Large intestine (tissue), 3 donors: Measurements from ENCODE around the gene DCLK1. TPM values are rescaled to one million over a fixed set of nuclear protein-coding genes. Genes with fewer than 3 reads are reported as not detected.
A peak's percentile ranks its signal among the peaks of the same experiment; 100 is the strongest.
"Not testable (repeated sequence)": the region's sequence is repeated elsewhere in the genome, so short reads cannot be mapped to it uniquely, and the experiment has no call there.

ENCODE experiments used
- DNase-seq, 2 donors: peaks; one replicate each; pipeline versions ENCODE4 v3.0.0 to v3.0.0-alpha.2; 2013
- H3K27ac ChIP-seq: one replicate; pipeline ENCODE4 v1.5.1; 2013; ENCODE audit warnings: low read length
- H3K27me3 ChIP-seq: 2 replicates; pipeline ENCODE4 v1.6.1; 2013; ENCODE audit warnings: low read length; ENCODE audit not compliant: control insufficient read depth, insufficient read depth
- H3K36me3 ChIP-seq: 2 replicates; pipeline ENCODE4 v1.6.1; 2013; ENCODE audit warnings: low read length; ENCODE audit not compliant: control insufficient read depth, insufficient read depth
- H3K4me1 ChIP-seq: one replicate; pipeline ENCODE4 v1.6.1; 2013; ENCODE audit warnings: low read length; ENCODE audit not compliant: control insufficient read depth, insufficient read depth
- H3K4me3 ChIP-seq: one replicate; pipeline ENCODE4 v1.5.1; 2013; ENCODE audit warnings: low read length
- H3K9me3 ChIP-seq: one replicate; pipeline ENCODE4 v1.6.1; 2013; ENCODE audit warnings: mild to moderate bottlenecking, low read depth, low read length, moderate library complexity; ENCODE audit not compliant: control insufficient read depth
- WGBS: methylation state at CpG from one replicate; pipeline ENCODE4 v1.1.5; 2013; ENCODE audit warnings: low lambda C conversion rate; ENCODE audit not compliant: insufficient coverage; 5-methylcytosine and 5-hydroxymethylcytosine counted together
- polyA plus RNA-seq: library from polyadenylated mRNA; unstranded; fragments of 120-200 nt; gene quantifications from one replicate; pipeline ENCODE4 v1.2.1, GENCODE V29; 2013

DCLK1 gene
- polyA plus RNA-seq, 1 donor, result 12.2 TPM

DNA sequence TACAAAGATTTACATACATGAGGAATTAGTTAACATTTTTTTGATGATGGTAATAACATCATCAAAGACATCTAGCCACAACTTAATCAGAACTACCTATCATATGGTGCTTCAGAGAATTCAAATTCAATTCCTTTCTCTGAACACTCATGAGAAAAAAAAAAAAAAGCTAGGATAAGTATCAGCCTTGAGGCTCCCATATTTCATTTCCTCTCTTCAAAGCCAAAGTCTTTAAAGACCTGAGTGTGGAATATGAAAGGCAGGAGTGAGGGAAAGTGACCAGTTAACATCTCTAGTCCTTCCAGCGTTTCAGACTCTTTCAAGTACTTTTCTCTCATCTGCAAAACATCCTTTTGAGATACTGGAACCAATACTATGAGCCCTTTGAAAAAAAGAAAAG lies 137.5 kb downstream of the DCLK1 start:
- no peaks in the 10 kb centered on the region for H3K36me3 ChIP-seq
- no peaks in the 10 kb centered on the region for H3K27me3 ChIP-seq
- no CpG with 5 or more reads among the region's 1 CpG for WGBS
- H3K27ac ChIP-seq, result no peak overlapping the region
- no peaks in the 10 kb centered on the region for H3K4me1 ChIP-seq
- DNase-seq, result no peak
- no peaks in the 10 kb centered on the region for H3K9me3 ChIP-seq
- no peak overlapping the region for H3K4me3 ChIP-seq

DNA sequence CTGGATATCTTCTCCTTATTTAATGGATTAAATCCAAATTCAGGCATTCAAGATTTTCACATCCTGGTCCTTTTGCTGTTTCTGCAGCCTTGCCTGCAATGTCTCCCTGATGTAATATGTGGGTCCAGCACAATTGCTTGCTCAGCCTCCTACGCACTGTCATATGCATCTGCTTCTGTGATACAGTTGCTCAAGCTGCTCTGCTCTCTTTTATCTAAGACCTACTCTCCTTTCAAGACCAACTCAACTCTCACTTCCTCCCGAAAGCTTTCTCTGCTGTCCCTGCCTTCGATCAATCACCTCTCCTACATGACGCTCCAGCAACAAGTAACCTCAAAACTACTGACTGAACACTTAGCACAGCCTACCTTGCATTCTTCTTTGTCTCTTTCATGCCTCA lies 138.2 kb downstream of the DCLK1 start:
- Histone ChIP-seq H3K4me3 (no peak overlapping the region), H3K4me1 (no peaks in the 10 kb centered on the region), H3K36me3 (no peaks in the 10 kb centered on the region), H3K9me3 (no peaks in the 10 kb centered on the region), H3K27ac (no peak overlapping the region), H3K27me3 (no peaks in the 10 kb centered on the region)
- 93% methylated on average over 3 of the region's 4 CpGs for WGBS
- DNase-seq, result no peak

DNA sequence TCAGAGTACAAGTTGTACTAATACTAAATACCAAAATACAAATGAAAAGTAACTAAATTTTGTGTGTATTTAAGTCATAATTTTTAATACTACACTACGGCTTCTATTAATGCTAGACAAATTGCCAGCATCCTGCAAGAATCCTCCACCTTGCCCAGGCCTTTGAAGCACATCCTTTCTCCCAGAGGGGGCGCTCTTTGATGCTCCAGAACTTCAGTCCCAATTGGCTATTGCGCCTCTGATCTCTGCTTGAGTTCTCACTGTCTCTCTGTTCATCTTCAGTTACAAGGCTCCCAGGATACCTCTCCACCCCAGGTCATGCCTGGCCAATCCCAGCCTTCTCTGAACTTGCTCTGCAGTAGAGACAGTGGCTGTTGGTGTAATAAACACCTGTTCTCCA lies 141.0 kb downstream of the DCLK1 start:
- Histone ChIP-seq H3K36me3 (no peaks in the 10 kb centered on the region), H3K27me3 (no peaks in the 10 kb centered on the region), H3K4me3 (no peak overlapping the region), H3K27ac (no peak overlapping the region), H3K4me1 (no peaks in the 10 kb centered on the region), H3K9me3 (no peaks in the 10 kb centered on the region)
- 100% methylated on average over 1 of the region's 3 CpGs for WGBS
- DNase-seq, result no peak

DNA sequence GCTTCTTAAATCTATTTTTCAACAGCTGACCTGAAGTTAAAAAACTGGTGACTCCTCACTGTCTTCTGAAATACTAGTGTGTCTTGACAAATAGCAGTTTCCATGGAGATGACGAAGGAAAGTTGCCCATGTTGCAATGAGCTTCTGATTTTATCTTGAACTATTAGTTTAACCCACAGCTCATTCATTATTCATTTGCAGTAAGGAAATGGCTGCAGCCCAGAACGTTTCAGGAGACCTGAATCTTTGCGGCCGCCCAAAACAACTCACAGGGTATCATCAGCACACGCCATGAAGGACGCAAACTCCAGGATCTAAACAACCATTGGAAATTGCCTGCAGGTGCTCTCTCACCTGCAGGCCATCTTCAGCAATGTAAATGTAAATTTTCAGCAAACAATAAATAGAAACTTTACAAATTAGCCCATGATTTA lies 142.5 kb downstream of the DCLK1 start:
- H3K27ac ChIP-seq, result no peak overlapping the region
- no peaks in the 10 kb centered on the region for H3K36me3 ChIP-seq
- no peaks in the 10 kb centered on the region for H3K4me1 ChIP-seq
- DNase-seq, result no peak
- WGBS, result 43% methylated on average over 1 of the region's 6 CpGs
- H3K4me3 ChIP-seq, result no peak overlapping the region
- no peaks in the 10 kb centered on the region for H3K9me3 ChIP-seq
- H3K27me3 ChIP-seq, result no peaks in the 10 kb centered on the region

DNA sequence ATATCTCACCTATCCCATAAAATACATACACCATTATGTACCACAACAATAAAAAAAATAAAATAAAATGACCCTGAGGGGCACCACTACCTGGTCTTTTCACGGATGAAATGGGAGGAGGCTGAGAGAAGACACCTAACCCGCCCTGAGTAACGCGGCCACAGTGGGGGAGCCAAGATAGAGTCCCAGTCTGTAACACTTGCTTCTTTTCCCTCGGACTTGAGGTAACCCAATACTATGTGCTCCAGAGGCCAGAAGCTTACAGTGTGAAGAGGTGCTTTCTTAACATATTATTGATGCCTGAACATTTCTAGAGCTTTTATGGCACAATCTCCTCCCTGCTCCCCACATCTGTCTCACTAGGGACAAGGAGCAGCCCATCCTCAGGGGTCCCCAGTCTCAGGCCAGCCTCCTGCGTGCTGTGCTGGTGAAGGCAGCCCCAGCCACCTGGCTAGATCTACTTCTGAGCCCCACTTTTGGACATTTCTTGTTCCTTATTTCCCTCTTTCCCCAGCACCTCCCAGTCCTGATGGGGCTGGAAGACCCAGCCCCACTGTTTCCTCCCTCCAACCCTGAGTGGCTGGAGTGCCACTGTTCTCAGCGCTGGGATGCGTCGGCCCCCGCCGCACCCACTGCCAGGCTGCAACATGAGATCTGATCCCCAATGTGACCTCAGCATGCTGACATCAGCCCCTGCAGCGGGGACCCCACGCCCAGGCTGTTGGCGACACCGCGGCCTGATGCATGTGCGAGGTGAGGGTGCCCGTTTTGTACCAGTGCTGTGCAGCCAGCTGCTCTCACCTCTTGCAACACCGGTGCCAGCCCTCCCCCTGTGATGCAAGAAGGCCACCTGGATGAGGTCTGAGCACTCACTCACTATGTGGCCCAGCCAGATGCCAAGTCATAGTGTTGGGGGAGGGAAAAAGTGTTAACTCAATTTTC lies 143.3 kb downstream of the DCLK1 start:
- no peaks in the 10 kb centered on the region for H3K9me3 ChIP-seq
- no peaks in the 10 kb centered on the region for H3K27me3 ChIP-seq
- no peak overlapping the region for H3K4me3 ChIP-seq
- no peaks in the 10 kb centered on the region for H3K4me1 ChIP-seq
- H3K36me3 ChIP-seq, result no peaks in the 10 kb centered on the region
- no peak overlapping the region for H3K27ac ChIP-seq
- DNase-seq, result no peak
- WGBS, result 100% methylated on average over 1 of the region's 19 CpGs

DNA sequence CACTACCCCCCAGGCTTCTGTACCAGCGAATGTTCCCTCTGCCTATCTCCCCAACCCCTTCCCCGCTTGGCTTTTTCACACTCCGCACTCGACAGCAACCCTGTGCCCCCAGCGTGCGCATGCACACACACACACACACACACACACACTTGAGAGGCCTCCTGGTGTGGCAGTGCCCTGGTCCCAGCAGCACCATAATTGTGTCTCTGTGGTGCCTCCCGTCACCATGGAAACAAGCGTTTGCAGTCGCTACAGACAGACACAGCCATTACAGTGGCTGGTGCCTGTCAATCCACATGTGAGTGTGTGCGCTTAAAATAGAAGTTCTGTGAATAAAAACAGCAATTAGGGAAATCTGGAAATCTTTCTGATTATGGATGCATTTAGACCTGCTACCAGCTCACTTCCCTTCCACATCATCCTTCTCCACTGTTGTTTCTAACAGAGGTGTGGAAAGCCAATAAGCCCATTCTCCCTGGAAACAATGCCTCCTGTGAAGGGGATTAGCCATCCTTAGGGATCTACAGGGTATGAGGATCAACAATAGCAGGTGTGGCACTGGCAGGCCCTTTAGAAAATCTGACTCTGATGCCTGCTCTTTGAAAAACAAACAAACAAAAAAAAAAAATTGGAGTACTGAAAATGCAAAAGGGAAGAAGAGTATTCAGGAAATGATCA lies 146.3 kb downstream of the DCLK1 start:
- H3K27me3 ChIP-seq, result no peaks in the 10 kb centered on the region
- no peak overlapping the region for H3K27ac ChIP-seq
- H3K4me3 ChIP-seq, result no peak overlapping the region
- no peaks in the 10 kb centered on the region for H3K36me3 ChIP-seq
- no peaks in the 10 kb centered on the region for H3K9me3 ChIP-seq
- DNase-seq, result peak in 1 of 2 donors; percentile 14
- no CpG with 5 or more reads among the region's 10 CpGs for WGBS
- H3K4me1 ChIP-seq, result no peaks in the 10 kb centered on the region

DNA sequence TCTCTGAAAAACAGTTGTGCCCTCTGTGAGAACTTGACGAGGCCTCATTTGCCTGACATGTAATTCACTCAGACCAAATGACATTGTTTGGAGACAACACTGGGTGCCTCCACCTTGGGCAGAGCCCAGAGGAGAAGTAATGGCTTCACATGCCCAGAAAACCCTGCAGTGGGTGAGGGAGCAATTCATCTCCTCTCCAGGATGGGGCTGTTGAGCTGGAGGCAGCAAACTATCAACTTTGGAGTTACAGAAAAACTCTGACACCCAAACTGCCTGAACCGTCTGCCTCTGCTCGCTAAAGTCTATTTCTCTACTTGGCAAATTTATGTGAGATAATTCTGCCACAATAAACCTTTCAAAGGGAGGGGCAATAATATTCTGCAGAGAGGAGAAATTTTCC lies 146.9 kb downstream of the DCLK1 start:
- H3K27ac ChIP-seq, result no peak overlapping the region
- no peaks in the 10 kb centered on the region for H3K36me3 ChIP-seq
- WGBS, result no CpG with 5 or more reads among the region's 3 CpGs
- H3K9me3 ChIP-seq, result no peaks in the 10 kb centered on the region
- H3K4me1 ChIP-seq, result no peaks in the 10 kb centered on the region
- H3K27me3 ChIP-seq, result no peaks in the 10 kb centered on the region
- no peak for DNase-seq
- no peak overlapping the region for H3K4me3 ChIP-seq

DNA sequence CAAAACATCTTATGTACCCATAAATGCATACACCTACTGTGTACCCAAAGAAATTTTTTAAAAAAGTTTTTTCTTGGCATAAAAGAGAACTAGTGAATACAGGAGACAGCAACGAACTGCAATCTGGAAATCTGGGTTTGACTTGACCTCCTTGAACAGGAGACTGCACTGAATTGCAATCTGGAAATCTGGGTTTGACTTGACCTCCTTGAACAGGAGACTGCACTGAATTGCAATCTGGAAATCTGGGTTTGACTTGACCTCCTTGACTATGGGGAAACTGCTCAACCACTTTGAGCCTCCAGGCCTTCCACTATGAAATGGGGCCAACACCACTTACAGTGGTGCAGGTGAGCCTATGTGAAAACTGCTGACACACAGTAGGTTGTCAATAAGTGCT lies 147.5 kb downstream of the DCLK1 start:
- no CpG with 5 or more reads among the region's 1 CpG for WGBS
- H3K27ac ChIP-seq, result not testable (repeated sequence)

DNA sequence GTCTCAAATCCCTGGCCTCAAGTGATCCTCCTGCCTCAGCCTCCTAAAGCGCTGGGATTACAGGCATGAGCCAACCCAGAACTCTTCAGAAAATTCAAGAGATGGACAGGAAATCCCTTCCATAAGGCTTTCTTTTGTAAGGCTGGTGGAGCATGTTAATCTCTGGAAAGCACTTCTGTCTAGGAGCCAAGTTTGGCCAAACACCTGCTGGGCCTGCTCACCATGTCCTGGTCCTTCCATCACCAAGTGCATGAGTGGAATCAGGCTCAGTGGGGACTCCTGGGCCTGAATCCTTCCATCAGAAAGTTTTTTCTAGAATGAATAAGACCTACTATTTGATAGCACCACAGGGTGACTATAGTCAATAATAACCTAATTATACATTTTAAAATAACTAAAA lies 148.0 kb downstream of the DCLK1 start:
- H3K4me3 ChIP-seq, result no peak overlapping the region

More for the DNA sequence above, 147.5 kb downstream of the DCLK1 start:
- not testable (repeated sequence) for H3K4me3 ChIP-seq, H3K4me1 ChIP-seq, H3K36me3 ChIP-seq, DNase-seq, H3K27me3 ChIP-seq, H3K9me3 ChIP-seq

DNA sequence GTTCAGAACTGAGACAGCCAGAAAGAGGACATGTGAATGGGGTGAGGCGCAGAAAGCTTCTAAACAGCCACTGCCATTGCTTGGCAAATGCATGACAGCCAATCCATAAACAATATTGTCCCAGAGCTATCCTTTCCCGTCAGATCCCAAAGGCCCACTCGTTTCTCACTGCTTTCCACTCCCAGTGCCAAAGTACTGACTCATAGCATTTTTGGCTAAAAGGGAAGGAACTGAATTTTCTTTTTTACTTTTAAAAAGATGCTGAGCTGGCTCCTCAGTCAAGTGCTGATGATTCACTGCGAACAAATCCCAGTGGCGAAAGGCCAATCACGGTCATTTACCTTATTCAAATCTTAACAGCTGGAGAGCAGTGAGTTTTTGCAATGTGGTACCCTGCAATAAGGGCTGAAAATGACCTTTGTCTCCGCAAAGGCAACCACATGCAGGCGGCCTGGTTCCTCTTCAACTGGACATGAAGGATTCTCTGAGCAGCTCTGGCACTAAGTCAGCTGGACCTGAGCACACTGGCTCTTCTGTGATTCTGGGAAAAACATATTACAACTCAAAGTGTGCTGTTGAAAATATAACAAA lies 151.7 kb downstream of the DCLK1 start:
- no peaks in the 10 kb centered on the region for H3K27me3 ChIP-seq
- peak overlapping the region; percentile 24 for H3K27ac ChIP-seq
- H3K4me1 ChIP-seq, result no peaks in the 10 kb centered on the region
- DNase-seq, result peak in 1 of 2 donors; percentile 37
- 88% methylated on average over 4 of the region's 8 CpGs for WGBS
- H3K9me3 ChIP-seq, result no peaks in the 10 kb centered on the region
- no peaks in the 10 kb centered on the region for H3K36me3 ChIP-seq
- H3K4me3 ChIP-seq, result no peak overlapping the region

More for the DNA sequence above, 148.0 kb downstream of the DCLK1 start:
- H3K9me3 ChIP-seq, result no peaks in the 10 kb centered on the region
- H3K27ac ChIP-seq, result no peak overlapping the region
- no peak for DNase-seq
- no peaks in the 10 kb centered on the region for H3K27me3 ChIP-seq
- no peaks in the 10 kb centered on the region for H3K4me1 ChIP-seq
- no CpG with 5 or more reads among the region's 1 CpG for WGBS
- H3K36me3 ChIP-seq, result no peaks in the 10 kb centered on the region
